Activated naive CD8-positive, alpha-beta T cell treated with anti-CD3 and anti-CD28 coated beads, Interleukin-2, amount 50 U/mL, for 24 hours (primary cell): ENCODE data around the gene RTN1.

Source experiments
- ATAC-seq: fragments of 150-1000 bp; cut with Tn5 transposase; one replicate; pipeline ENCODE4 v1.10.0; 2021
- DNase-seq: peaks from one replicate; pipeline ENCODE4 v3.0.0; 2021
- H3K27ac Mint-ChIP-seq: one replicate; pipeline ENCODE4 v1.8.0; 2021; ENCODE audit warnings: mild to moderate bottlenecking, mixed read lengths
- H3K27me3 Mint-ChIP-seq: one replicate; pipeline ENCODE4 v1.8.0; 2021; ENCODE audit warnings: mixed read lengths
- H3K36me3 Mint-ChIP-seq: one replicate; pipeline ENCODE4 v1.8.0; 2021; ENCODE audit warnings: low read depth, mixed read lengths
- H3K4me1 Mint-ChIP-seq: one replicate; pipeline ENCODE4 v1.8.0; 2021; ENCODE audit warnings: mixed read lengths
- H3K4me3 Mint-ChIP-seq: one replicate; pipeline ENCODE4 v1.8.0; 2021; ENCODE audit warnings: mild to moderate bottlenecking, moderate library complexity, mixed read lengths
- H3K9me3 Mint-ChIP-seq: one replicate; pipeline ENCODE4 v1.8.0; 2021; ENCODE audit warnings: mixed read lengths

The RTN1 gene

DNA sequence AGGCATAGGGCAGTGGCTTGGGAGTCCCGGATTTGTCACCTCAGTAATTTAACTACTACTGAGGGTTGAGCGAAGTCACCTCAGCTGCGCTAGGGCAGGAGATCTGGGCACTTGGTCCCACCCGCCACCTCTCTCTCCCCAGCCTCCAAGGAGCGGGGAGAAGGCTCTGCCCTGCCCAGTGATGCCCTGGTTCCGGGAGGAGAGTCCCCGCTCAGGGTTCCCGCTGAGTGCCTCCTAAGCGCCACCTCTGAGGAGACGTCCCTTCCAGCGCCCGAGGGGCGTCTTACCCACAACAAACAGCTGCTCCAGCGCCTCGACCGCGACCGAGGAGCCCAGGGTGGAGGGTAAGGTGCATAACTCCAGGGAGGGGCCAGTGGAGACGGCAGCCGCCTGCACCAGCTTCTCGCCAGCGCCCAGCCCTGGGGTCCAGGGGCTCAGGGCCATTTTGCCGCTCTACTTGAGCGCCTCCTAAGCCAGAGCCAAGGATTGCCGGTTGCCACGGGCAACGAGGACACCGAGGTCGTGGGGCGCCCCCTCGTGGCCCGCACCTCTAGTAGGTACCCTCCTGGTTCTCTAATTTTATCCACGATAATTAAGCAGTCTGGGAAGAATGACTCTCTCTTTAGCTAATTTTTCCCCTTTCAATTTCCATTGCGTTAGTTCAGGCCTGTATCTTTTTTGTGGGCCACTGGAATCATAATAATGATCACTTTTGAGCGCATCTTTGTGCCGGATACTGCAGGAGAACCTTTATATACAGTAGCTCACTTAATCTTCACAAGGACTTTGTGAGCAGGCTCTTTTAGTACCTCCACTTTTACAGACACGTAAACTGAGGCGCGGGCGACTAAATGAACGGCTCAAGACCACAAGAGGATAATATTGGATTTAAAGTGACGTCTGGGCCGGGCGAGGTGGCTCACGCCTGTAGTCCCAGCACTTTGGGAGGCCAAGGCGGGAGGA lies 294.0 kb downstream of the RTN1 start, which contains the start of gene CCDC175:
Gene CCDC175 (minus strand): TSS at position 481 of the 963 bp plus-strand sequence. CDS start 37 bp downstream, at position 444.
- Mint-ChIP-seq H3K4me1 (peaks cover 6% of the 10 kb centered on the region), H3K9me3 (no peaks in the 10 kb centered on the region), H3K27ac (no peak within 1 kb of the TSS), H3K27me3 (peaks cover 20% of the 10 kb centered on the region), H3K36me3 (no peaks in the 10 kb centered on the region), H3K4me3 (peak within 1 kb of the TSS; percentile 63)
- ATAC-seq (peak; percentile 93), DNase-seq (peak; percentile 86)

DNA sequence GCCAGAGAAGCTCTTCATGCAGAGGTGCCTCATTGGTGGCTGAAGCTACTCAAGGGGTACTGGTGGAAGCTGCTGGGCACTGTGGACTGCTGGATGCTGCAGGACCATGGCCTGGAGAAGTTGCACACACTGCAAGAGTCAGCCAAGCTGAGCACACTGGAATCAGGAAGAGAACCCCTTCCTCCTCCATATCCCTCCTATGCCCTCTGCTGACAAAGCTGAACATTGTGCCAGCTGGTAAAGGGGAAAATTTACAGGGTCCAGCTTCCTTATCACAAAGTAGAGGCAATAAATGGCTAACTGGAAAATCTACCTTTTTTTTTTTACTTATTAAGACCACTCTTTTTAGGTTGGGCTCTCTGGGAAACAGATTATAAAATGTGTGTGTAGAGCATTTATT lies 300.5 kb downstream of the RTN1 start:
- Mint-ChIP-seq H3K4me1 (no peaks in the 10 kb centered on the region), H3K4me3 (no peak overlapping the region), H3K9me3 (no peaks in the 10 kb centered on the region), H3K27me3 (peaks cover 16% of the 10 kb centered on the region), H3K27ac (no peak overlapping the region), H3K36me3 (no peaks in the 10 kb centered on the region)
- ATAC-seq (no peak), DNase-seq (no peak)

DNA sequence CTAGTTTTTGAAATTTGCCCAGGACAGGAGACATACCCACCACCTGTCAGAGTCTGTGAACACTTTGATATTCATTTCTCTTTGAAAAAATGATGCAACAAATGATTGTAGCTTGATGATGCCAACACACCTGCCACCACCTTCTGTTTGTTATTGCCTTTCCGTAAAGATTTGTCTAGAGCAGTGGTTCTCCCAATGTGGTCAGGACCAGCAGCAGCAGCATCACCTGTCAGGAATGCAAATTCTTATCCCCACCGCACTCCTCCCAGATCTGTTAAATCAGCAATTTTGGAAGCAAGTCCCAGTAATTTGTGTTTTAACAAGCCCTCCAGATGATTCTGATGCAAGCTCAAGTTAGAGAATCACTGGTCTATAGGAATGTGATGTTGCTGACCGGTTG lies 303.9 kb downstream of the RTN1 start:
- DNase-seq (no peak), ATAC-seq (no peak)
- H3K36me3 Mint-ChIP-seq, result no peaks in the 10 kb centered on the region
- no peaks in the 10 kb centered on the region for H3K4me1 Mint-ChIP-seq
- H3K27ac Mint-ChIP-seq, result no peak overlapping the region
- H3K27me3 Mint-ChIP-seq, result peaks cover 14% of the 10 kb centered on the region
- no peak overlapping the region for H3K4me3 Mint-ChIP-seq
- no peaks in the 10 kb centered on the region for H3K9me3 Mint-ChIP-seq

DNA sequence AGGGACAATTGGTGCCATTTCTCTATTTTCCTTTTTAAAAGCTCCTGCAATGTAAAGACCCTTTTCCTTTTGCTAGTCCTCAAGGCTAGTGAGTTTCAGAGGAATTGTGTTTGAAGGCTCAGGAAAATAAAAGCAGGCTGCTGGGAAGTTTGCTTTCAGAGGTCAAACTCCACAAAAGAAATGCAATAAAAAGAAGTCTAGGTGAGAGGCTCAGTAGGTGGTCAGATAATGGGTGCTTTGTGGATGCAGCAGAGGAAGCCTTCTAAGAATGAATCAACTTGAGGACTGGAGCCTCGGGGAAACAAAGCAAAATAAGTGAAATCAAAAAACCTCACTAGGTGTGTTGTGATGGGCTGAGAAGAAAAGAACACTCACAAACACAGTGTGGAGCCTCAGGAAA lies 304.3 kb downstream of the RTN1 start:
- H3K9me3 Mint-ChIP-seq, result no peaks in the 10 kb centered on the region
- no peak overlapping the region for H3K27ac Mint-ChIP-seq
- ATAC-seq, result no peak
- H3K4me3 Mint-ChIP-seq, result no peak overlapping the region
- no peak for DNase-seq
- no peaks in the 10 kb centered on the region for H3K36me3 Mint-ChIP-seq
- peaks cover 12% of the 10 kb centered on the region for H3K27me3 Mint-ChIP-seq
- no peaks in the 10 kb centered on the region for H3K4me1 Mint-ChIP-seq

- DNase-seq (no peak), ATAC-seq (no peak)
- no peaks in the 10 kb centered on the region for H3K9me3 Mint-ChIP-seq
- H3K27me3 Mint-ChIP-seq, result peaks cover 8% of the 10 kb centered on the region
- H3K4me1 Mint-ChIP-seq, result no peaks in the 10 kb centered on the region
- H3K27ac Mint-ChIP-seq, result no peak overlapping the region
- H3K4me3 Mint-ChIP-seq, result no peak overlapping the region
- H3K36me3 Mint-ChIP-seq, result no peaks in the 10 kb centered on the region
Measured at GRCh38 chr14:59565087-59565486, 305.5 kb downstream of the RTN1 start.

- H3K4me3 Mint-ChIP-seq, result no peak overlapping the region
- H3K27ac Mint-ChIP-seq, result no peak overlapping the region
- H3K4me1 Mint-ChIP-seq, result no peaks in the 10 kb centered on the region
- DNase-seq (no peak), ATAC-seq (no peak)
- H3K9me3 Mint-ChIP-seq, result no peaks in the 10 kb centered on the region
- no peaks in the 10 kb centered on the region for H3K36me3 Mint-ChIP-seq
- peaks cover 8% of the 10 kb centered on the region for H3K27me3 Mint-ChIP-seq
Measured at GRCh38 chr14:59564366-59564765, 306.2 kb downstream of the RTN1 start.

- H3K27me3 Mint-ChIP-seq, result peaks cover 18% of the 10 kb centered on the region
Measured at GRCh38 chr14:59547310-59547709, 323.3 kb downstream of the RTN1 start.

More at GRCh38 chr14:59547310-59547709, 323.3 kb downstream of the RTN1 start:
- no peaks in the 10 kb centered on the region for H3K9me3 Mint-ChIP-seq
- no peaks in the 10 kb centered on the region for H3K4me1 Mint-ChIP-seq
- H3K4me3 Mint-ChIP-seq, result no peak overlapping the region
- no peak for ATAC-seq
- DNase-seq, result no peak
- H3K36me3 Mint-ChIP-seq, result no peaks in the 10 kb centered on the region
- no peak overlapping the region for H3K27ac Mint-ChIP-seq
